G401 (cell line): ENCODE measurements around the gene USP2. TPM values are rescaled to one million over a fixed set of nuclear protein-coding genes. Genes with fewer than 3 reads are reported as not detected.

ENCODE experiments used
- DNase-seq: peaks from one replicate; pipeline ENCODE4 v3.0.0-alpha.2; 2015; ENCODE audit warnings: low spot score
- in situ Hi-C: cut with HindIII; loops from 2 replicates; pipeline ENCODE4 v1.10.0; 2016; ENCODE audit warnings: low sequenced_read_pairs, mixed read lengths
- total RNA-seq: library from RNA; depleted of rRNA; stranded (reverse); fragments of >200 nt; shearing (Covaris generic); gene quantifications from 2 replicates; pipeline ENCODE4 v1.2.3, GENCODE V29; 2014

The USP2 gene
- total RNA-seq, 1 experiment from 2014 or later = 0.75 TPM

DNA sequence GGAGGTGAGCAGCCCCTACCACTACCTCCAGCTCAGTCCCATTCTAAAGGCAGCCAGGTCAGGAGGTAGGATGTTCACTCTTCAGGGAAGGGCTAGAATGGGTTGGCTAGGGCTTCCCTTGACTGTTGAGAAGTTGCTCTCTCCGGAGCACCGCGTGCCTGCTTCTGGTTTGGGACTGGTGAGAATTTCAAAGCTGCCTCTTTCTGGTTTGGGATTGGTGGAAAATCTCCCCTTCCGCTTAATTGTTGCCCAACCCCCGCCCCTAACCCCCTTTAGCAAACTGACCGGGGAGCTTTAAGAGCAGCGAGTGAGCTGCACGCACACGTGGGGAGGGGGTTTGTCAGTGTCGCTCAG, 686 bp downstream of the USP2 start:
- DNase-seq = peak; percentile 38
- in situ Hi-C loops = no loop called here

DNA sequence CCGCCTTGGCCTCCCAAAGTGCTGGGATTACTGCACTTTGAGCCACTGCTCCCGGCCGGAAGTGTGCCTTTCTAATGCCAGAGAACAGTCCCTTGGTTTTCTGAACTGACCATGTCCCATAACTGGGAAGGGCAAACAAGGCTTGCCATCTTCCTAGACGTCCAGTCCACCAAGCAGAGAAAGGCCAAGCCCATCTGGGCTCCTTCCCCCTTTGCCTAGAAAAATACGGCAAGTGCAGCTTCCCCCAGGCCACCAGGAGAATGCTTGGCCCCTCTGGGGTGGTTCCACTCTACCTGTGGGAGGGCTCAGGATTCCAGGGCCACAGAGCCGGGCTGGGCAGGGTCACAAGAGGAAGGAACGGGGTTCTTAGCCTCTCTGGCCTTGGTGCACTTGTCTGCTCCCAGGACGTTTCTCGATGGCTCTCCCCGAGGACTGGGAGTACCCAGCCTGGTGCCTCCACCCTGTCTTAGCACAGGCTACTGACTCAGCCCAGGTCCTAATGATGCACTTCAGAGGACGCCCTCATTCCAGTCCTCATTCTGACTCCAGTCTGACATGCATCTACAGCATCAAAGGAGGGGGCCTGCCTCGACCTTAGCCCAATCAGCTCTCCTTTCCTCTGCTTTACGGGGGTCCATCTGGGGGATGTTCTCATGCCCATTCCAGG, 1.2 kb downstream of the USP2 start:
- DNase-seq = no peak
- in situ Hi-C loops = no loop called here

DNA sequence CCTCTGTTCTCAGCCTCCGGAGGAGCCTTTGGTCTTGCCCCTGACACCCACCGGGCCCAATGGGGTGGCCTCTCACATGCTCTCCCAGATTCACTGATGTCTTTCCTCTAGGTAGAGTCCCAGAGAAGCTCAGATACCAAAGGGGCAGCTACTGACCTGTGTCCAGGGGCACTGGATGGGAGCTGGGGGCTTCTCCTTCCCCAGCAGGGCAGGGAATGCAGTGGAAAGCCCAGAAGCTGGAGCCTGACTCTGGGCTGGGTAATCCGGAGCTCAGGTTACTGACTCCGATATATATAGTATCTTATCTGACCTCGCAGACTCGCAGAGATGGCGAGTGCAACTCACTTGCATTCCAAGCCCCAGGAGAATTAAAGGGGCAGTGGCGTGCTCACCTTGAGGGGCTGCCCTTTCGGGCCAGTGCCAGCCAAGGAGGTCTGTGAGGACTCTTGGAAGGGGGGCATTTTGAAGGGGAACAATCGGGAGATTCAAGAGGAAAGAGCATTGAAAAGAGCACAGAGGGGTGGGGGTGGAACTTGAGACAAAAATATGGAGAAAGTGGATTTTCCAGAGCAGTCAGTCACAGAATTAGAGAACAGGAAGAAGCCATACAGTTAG, 2.5 kb downstream of the USP2 start:
- DNase-seq = no peak
- in situ Hi-C loops = loop anchor here (10.0 kb wide), 1 partner anchor 96 kb away; no protein-coding TSS in a partner anchor

- in situ Hi-C loops = loop anchor here (10.0 kb wide), 1 partner anchor 97 kb away; no protein-coding TSS in a partner anchor
Measured at GRCh38 chr11:119377961-119378667, 3.4 kb downstream of the USP2 start.

DNA sequence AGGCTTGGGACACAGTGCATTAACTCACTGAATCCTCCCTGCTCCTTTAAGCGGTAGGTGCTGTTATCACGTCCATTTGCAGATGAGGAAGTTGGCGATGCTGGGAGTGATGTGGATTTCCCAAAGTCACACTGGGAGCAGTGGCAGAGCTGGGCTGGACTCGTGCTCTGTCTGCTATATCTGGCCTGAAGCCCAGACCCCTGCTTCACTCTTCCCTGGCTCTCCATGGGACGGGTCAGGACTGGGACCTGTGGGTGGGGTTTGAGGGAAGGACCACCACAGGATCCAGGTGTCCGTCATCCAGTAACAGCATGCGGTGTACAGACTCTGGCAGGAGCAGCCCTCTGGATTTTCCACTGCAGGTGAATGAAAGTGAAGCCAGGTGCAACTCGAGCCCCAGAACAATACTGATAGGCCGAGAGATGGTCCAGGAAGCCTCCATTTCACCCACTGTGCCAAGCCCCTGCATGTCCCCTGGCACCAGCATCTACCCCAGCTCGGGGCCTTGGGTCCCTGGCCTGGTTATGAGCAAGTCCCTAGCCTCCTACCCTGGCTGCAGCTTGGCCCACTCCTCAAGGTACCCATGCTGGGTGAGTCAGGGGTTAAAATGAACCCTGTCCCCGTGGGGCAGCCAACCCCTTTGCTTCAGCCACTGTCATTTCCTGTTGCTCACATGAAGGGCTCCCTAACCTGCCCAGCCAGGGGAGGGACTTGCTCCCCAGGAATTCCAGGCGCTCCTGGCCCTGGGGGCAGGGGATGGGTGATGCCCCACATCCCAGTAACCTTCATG, 4.2 kb downstream of the USP2 start:
- DNase-seq = no peak
- in situ Hi-C loops = loop anchor here (10.0 kb wide), 1 partner anchor 97 kb away; no protein-coding TSS in a partner anchor

More at GRCh38 chr11:119377961-119378667, 3.4 kb downstream of the USP2 start:
- no peak for DNase-seq

DNA sequence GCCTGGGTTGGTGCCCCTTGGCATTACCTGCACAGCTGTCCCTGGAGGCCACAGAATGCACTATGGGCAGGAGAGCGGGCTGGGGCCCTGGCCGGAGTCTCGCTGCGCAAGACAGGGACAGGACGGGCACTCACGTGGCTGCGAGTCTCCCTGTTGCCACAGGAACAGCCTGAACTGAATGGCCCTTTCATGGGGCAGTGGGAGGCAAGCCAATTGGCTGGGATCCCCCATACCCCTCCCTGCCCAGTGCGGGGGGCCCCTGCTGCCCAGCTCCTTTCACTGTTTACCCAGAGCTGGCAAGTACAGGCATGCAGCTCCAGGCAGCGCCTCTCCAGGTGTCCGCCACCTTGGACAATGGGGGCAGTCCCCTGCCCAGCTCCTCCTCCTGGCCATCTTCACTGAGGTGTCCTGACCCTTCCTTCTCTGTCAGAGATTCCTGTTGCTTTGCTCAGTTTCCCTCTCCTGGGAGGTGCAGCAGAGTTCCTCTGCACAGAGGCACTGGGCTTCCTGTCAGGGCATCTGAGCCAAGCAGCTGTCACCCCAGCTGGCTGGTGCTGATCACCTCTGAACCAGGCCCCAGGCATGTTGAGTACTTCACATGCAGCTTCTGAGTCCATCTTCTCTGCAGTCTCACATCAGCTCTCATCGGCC, 5.2 kb downstream of the USP2 start:
- in situ Hi-C loops = loop anchor here (10.0 kb wide), 1 partner anchor 98 kb away; no protein-coding TSS in a partner anchor
- no peak for DNase-seq

DNA sequence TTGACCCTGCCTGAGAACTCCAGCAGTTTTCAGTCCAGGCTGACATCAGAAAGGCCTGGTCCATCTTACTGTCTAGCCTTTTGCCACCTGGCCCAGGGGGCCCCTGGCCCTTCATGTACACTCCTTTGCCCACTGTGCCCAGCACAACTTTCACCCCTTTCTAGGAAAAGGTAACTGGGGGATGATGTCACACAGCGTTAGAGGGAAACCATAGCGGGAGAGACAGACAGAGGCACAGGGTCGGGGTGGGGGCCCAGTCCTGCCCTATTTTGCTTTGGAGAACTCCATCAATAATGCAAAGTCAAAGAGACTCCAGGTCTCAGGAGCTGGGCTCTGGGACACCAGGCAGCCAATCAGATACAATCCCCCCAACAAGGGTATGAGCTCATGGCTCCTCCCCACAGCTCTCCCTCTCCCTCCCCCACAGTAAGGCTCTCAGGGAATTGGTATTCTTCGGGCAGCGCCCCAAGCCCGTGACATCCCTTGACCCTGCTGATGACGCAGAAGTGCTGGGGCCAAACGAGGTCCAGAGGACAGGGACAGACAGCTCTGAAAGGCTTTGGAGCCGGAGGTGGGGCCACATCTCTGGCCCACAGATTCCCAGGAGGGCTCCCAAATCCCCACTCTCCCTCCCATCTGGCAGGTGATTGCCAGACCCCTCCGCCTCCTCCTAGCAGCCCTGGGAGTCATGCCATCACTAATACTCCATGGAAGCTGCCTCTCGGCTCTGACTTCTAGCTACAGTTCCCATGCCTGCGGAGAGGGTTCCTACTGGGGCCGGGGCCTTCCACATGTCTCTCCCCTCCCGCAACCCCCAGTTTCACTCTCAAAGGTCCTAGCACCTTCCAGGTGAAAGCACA, 5.9 kb downstream of the USP2 start:
- no peak for DNase-seq
- in situ Hi-C loops = loop anchor here (10.0 kb wide), 1 partner anchor 99 kb away; no protein-coding TSS in a partner anchor

DNA sequence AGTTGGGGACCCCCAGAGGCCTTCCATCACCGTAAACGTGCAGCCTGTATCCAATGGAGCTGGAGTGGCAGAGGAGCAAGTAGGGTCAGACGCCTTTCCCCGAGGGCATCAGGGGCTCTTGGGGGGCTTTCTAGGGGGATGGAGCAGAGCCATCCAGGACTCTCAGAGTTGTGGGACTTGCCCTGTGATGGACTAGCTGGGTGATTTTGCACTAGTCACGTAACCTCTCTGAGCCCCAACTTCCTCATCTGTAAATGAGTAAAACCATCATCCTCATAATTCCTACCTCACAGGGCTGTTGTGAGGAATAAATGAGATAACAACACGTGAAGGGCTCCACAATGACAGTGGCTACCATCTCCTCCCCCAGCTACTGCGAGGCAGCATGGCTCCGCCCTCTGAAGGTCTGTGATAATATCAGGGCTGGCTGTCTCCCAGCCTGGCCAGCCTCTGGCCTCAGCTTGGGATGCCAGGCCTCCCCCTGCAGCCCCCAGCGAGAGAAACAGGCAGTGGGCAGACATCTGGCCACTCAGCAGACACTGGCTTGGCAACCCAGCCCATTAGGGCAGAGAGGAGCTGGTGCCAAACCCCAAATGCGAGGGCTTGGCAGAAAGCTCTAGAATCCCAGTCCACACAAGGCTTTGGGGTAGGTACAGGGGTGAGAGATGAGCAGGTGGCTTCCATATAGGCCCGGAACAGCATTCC, 6.7 kb downstream of the USP2 start:
- no peak for DNase-seq

GRCh38 chr11:119373921-119374631, 7.4 kb downstream of the USP2 start:
- peak; percentile 87 for DNase-seq
- in situ Hi-C loops = loop anchor here (10.0 kb wide), 1 partner anchor 101 kb away; no protein-coding TSS in a partner anchor

More for the DNA sequence above, 6.7 kb downstream of the USP2 start:
- in situ Hi-C loops = loop anchor here (10.0 kb wide), 1 partner anchor 100 kb away; no protein-coding TSS in a partner anchor

GRCh38 chr11:119373059-119373920, 8.2 kb downstream of the USP2 start:
- in situ Hi-C loops = loop anchor here (10.0 kb wide), 1 partner anchor 102 kb away; no protein-coding TSS in a partner anchor

DNA sequence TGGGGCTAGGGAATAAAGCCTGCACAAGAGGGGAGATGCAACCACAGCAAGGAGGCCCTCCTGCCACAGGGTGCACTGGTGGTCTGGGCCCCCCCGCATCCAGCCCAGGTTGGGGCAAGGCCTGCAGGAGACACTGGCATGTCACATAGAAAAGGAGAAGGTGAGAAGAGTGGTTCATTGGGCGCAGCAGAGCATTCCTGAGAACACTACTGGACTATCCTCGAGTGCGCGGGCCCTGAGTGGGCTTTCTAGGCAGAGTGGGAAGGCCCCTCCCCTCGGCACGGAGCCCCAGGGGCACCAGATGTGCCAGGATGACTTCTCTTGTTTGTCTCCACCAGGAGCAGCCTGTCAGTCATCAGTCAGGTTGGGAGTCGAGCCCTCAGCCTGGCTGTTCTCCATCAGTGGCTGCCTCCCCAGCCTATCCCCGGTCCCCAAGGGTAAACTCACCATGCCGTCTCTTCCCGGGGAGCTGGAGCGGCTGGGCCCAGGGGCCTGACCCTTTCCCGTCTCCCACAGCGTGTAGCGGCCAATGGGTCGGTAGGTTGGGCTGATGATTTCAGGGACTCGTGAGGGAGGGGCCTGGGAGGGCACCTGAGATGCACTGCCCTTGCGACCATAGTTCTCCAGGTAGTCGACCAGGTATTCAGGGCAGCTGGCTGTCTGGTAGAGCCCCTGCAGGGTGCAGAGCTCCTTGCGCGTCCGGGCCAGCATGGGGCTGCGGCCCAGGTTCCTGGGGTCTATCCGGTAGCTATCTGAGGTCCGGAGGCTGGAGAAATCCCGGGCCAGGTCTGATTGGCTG, 9.0 kb downstream of the USP2 start:
- in situ Hi-C loops = loop anchor here (10.0 kb wide), 1 partner anchor 102 kb away; no protein-coding TSS in a partner anchor

More at GRCh38 chr11:119373059-119373920, 8.2 kb downstream of the USP2 start:
- no peak for DNase-seq

GRCh38 chr11:119371778-119372182, 9.7 kb downstream of the USP2 start:
- in situ Hi-C loops = loop anchor here (10.0 kb wide), 1 partner anchor 103 kb away; no protein-coding TSS in a partner anchor
- peak; percentile 74 for DNase-seq

More for the DNA sequence above, 9.0 kb downstream of the USP2 start:
- no peak for DNase-seq

DNA sequence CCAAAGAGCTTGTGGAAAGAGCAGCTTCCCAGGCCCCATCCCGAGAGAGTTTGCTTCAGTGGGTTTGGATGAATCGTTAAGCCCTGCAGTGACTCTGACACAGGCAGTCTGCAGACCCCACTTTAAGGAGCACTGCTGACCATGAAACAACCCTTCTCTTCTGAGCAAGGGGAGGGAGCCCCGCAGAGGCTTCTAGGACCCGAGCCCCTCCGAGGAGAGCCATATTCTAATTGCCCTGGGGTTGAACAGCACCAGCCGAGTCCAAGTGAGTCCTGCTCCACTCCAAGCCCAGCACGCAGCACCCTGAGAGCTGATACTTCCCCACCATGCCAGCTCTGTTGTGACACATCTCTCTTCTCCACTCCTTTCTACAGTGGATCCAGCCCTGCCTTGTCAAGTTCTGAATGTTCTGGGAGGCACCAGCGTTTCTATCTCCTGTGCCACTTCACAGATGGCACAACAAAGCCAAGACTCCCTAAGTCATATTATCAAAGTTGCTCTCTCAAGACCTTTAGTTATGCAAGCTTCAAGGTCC, 10.4 kb downstream of the USP2 start:
- DNase-seq = no peak
- in situ Hi-C loops = loop anchor here (10.0 kb wide), 1 partner anchor 104 kb away; no protein-coding TSS in a partner anchor

DNA sequence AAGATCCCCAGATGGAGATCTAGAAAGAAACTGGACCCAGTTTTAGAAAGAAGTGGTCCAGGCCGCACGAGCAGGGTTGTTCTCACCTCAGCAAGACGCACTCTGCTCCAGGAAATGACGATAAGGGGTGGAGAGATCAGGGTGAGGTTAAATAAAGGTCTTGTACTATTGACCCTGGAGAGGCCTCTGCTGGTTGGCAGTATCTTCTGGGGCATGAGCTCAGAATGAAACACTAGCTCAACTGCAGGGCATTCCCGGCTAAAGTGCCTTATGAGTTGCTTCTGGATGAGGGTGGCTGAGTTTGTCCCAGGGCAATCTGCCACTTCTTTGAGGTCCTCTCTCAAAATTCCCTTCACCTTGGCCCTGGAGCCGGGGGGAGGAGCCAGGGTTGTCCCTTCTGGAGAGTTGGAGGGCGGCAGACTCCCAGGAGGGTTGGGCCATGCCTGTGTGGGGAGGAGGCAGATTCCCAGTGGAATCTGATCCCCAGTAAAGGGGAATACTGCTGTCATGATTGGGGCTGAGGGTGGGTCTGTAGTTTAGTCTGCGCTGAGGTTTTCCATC, 10.9 kb downstream of the USP2 start:
- in situ Hi-C loops = loop anchor here (10.0 kb wide), 1 partner anchor 104 kb away; no protein-coding TSS in a partner anchor
- no peak for DNase-seq
